ENCODE data around the gene INSM1. TPM values are rescaled to one million over a fixed set of nuclear protein-coding genes. Genes with fewer than 3 reads are reported as not detected.
"Not testable (repeated sequence)": the region's sequence is repeated elsewhere in the genome, so short reads cannot be mapped to it uniquely, and the experiment has no call there.

The INSM1 gene
- total and polyA plus RNA-seq, 2 donors from 2014 or later, result not detected

GRCh38 chr20:20343932-20344331 lies 24.0 kb upstream of the INSM1 start:
- no peak for DNase-seq
- Histone ChIP-seq H3K9ac (ENCODE audit: low read length in 3 of 3) (no peak overlapping the region), H3K27me3 (ENCODE audit: control insufficient read depth, insufficient read depth, low read length) (no peaks in the 10 kb centered on the region), H3K27ac (ENCODE audit: low read depth in 2 of 2, low read length in 2 of 2) (no peak overlapping the region), H3K9me3 (ENCODE audit: control insufficient read depth in 2 of 3, insufficient read depth in 1 of 3, low read length in 3 of 3) (peaks cover 0 to 4% (median 2%) of the 10 kb centered on the region in 3 donors), H3K4me3 (ENCODE audit: low read length in 3 of 3) (no peak overlapping the region), H3K36me3 (ENCODE audit: control insufficient read depth in 2 of 3, insufficient read depth in 3 of 3, low read length in 3 of 3) (no peaks in the 10 kb centered on the region), H3K4me1 (ENCODE audit: control insufficient read depth in 2 of 3, insufficient read depth in 2 of 3, low read depth in 1 of 3, low read length in 3 of 3) (no peaks in the 10 kb centered on the region)
- intact Hi-C loops (cut with DNase I), result no loop called here
- no peak for FAIRE-seq
- TF ChIP-seq, protein P1, sequence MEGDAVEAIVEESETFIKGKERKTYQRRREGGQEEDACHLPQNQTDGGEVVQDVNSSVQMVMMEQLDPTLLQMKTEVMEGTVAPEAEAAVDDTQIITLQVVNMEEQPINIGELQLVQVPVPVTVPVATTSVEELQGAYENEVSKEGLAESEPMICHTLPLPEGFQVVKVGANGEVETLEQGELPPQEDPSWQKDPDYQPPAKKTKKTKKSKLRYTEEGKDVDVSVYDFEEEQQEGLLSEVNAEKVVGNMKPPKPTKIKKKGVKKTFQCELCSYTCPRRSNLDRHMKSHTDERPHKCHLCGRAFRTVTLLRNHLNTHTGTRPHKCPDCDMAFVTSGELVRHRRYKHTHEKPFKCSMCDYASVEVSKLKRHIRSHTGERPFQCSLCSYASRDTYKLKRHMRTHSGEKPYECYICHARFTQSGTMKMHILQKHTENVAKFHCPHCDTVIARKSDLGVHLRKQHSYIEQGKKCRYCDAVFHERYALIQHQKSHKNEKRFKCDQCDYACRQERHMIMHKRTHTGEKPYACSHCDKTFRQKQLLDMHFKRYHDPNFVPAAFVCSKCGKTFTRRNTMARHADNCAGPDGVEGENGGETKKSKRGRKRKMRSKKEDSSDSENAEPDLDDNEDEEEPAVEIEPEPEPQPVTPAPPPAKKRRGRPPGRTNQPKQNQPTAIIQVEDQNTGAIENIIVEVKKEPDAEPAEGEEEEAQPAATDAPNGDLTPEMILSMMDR (IDR thresholded peaks at IDR 0.05; ENCODE audit: borderline replicate concordance, extremely low read depth, insufficient read depth), result no peak

DNA sequence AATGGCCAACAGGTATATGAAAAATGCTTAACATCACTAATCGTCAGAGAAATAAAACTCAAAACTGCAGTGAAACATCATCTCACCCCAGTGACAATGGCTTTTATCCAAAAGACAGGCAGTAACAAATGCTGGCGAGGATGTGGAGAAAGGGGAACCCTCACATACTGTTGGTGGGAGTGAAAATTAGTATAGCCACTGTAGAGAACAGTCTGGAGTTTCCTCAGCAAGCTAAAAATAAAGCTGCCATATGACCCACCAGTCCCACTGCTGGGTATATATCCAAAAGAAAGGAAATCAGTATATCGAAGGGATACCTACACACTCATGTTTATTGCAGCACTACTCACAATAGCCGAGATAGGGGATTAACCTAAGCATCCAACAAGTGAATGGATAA lies 23.4 kb upstream of the INSM1 start:
- no peak overlapping the region for H3K4me3 ChIP-seq (ENCODE audit: low read length in 3 of 3)
- no peak overlapping the region for H3K9ac ChIP-seq (ENCODE audit: low read length in 3 of 3)
- TF ChIP-seq, protein P1 (IDR thresholded peaks at IDR 0.05; ENCODE audit: borderline replicate concordance, extremely low read depth, insufficient read depth), result no peak
- no peaks in the 10 kb centered on the region for H3K36me3 ChIP-seq (ENCODE audit: control insufficient read depth in 2 of 3, insufficient read depth in 3 of 3, low read length in 3 of 3)
- H3K27ac ChIP-seq (ENCODE audit: low read depth in 2 of 2, low read length in 2 of 2), result no peak overlapping the region
- intact Hi-C loops (cut with DNase I), result no loop called here
- FAIRE-seq (no peak), DNase-seq (no peak)
- H3K27me3 ChIP-seq (ENCODE audit: control insufficient read depth, insufficient read depth, low read length), result no peaks in the 10 kb centered on the region
- H3K9me3 ChIP-seq (ENCODE audit: control insufficient read depth in 2 of 3, insufficient read depth in 1 of 3, low read length in 3 of 3), result peaks cover 0 to 4% (median 2%) of the 10 kb centered on the region in 3 donors
- H3K4me1 ChIP-seq (ENCODE audit: control insufficient read depth in 2 of 3, insufficient read depth in 2 of 3, low read depth in 1 of 3, low read length in 3 of 3), result no peaks in the 10 kb centered on the region

DNA sequence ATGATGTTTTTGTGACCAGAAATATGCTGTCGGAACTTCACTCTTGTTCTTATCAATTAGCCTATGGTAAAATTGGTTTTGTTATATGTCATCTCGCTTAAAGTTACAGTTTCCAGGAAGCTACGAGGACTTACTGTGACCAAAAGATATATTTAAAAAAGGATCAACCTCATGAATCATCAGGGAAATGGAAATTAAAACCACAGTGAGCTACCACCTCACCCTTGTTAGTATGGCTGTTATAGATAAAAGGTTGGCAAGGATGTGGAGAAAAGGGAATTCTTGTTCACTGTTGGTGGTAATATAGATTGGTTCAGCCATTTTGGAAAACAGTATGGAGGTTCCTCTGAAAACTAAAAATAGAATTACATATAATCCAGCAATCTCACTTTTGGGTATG lies 14.3 kb upstream of the INSM1 start:
- TF ChIP-seq, protein P1 (IDR thresholded peaks at IDR 0.05; ENCODE audit: borderline replicate concordance, extremely low read depth, insufficient read depth), result no peak
- Histone ChIP-seq H3K9me3 (ENCODE audit: control insufficient read depth in 2 of 3, insufficient read depth in 1 of 3, low read length in 3 of 3) (peaks cover 0 to 2% (median 0%) of the 10 kb centered on the region in 3 donors), H3K9ac (ENCODE audit: low read length in 3 of 3) (no peak overlapping the region), H3K4me3 (ENCODE audit: low read length in 3 of 3) (no peak overlapping the region), H3K36me3 (ENCODE audit: control insufficient read depth in 2 of 3, insufficient read depth in 3 of 3, low read length in 3 of 3) (no peaks in the 10 kb centered on the region), H3K27ac (ENCODE audit: low read depth in 2 of 2, low read length in 2 of 2) (no peak overlapping the region), H3K27me3 (ENCODE audit: control insufficient read depth, insufficient read depth, low read length) (no peaks in the 10 kb centered on the region), H3K4me1 (ENCODE audit: control insufficient read depth in 2 of 3, insufficient read depth in 2 of 3, low read depth in 1 of 3, low read length in 3 of 3) (no peaks in the 10 kb centered on the region)
- intact Hi-C loops (cut with DNase I), result no loop called here
- no peak for DNase-seq
- no peak for FAIRE-seq

DNA sequence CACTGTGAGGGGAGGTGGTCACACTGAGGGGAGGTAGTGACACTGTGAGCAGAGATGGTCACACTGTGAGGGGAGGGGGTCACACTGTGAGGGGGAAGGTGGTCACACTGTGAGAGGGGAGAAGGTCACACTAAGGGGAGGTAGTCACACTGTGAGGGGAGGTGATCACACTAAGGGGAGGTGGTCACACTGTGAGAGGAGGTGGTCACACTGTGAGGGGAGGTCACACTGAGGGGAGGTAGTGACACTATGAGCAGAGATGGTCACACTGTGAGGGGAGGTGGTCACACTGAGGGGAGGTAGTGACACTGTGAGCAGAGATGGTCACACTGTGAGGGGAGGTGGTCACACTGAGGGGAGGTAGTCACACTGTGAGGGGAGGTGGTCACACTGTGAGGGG lies 12.4 kb upstream of the INSM1 start:
- H3K9ac ChIP-seq (ENCODE audit: low read length in 3 of 3); H3K27ac ChIP-seq (ENCODE audit: low read depth in 2 of 2, low read length in 2 of 2); FAIRE-seq; DNase-seq; H3K27me3 ChIP-seq (ENCODE audit: control insufficient read depth, insufficient read depth, low read length); H3K36me3 ChIP-seq (ENCODE audit: control insufficient read depth in 2 of 3, insufficient read depth in 3 of 3, low read length in 3 of 3); H3K9me3 ChIP-seq (ENCODE audit: control insufficient read depth in 2 of 3, insufficient read depth in 1 of 3, low read length in 3 of 3); intact Hi-C loops (cut with DNase I); H3K4me1 ChIP-seq (ENCODE audit: control insufficient read depth in 2 of 3, insufficient read depth in 2 of 3, low read depth in 1 of 3, low read length in 3 of 3); H3K4me3 ChIP-seq (ENCODE audit: low read length in 3 of 3): not testable (repeated sequence)

Measured in kidney (tissue), 14 donors.